BJ (cell line): Measurements from ENCODE around the gene STAP1. TPM values are rescaled to one million over a fixed set of nuclear protein-coding genes. Genes with fewer than 3 reads are reported as not detected.
"Not testable (repeated sequence)": the region's sequence is repeated elsewhere in the genome, so short reads cannot be mapped to it uniquely, and the experiment has no call there.

ENCODE experiments used
- CTCF ChIA-PET: fragments of 350-600 bp; formaldehyde crosslinking; extraction: SDS; loops from one replicate; lab custom pipeline; 2021; ENCODE audit warnings: antibody characterized with exemption, inconsistent platforms; lab: Yijun Ruan, JAX
- POLR2A ChIA-PET: fragments of 300-600 bp; sonication (Branson Sonifier 250); formaldehyde crosslinking; extraction: SDS; loops from one replicate; lab custom pipeline; 2021; ENCODE audit warnings: antibody characterized with exemption; lab: Charles Lee
- DNase-seq: peaks from one replicate; pipeline ENCODE4 v3.0.0-alpha.2; 2011; ENCODE audit warnings: low read depth
- H3K27me3 ChIP-seq: 2 replicates; pipeline ENCODE4 v1.6.0; 2011; ENCODE audit warnings: low read length; ENCODE audit not compliant: control insufficient read depth, insufficient read depth
- H3K36me3 ChIP-seq: 2 replicates; pipeline ENCODE4 v1.5.1; 2011; ENCODE audit warnings: low read length; ENCODE audit not compliant: control insufficient read depth, insufficient read depth
- H3K4me3 ChIP-seq: 2 replicates; pipeline ENCODE4 v1.5.1; 2011; ENCODE audit warnings: low read depth, mild to moderate bottlenecking, control low read depth, low read length
- CTCF ChIP-seq: IDR thresholded peaks from 2 replicates; pipeline ENCODE4 v1.5.1; 2011; ENCODE audit warnings: low read depth, mild to moderate bottlenecking, control low read depth, inconsistent platforms, low read length, moderate library complexity; ENCODE audit not compliant: insufficient read depth
- polyA plus RNA-seq: library from polyadenylated mRNA; depleted of rRNA; stranded (reverse); fragments of >200 nt; gene quantifications from 2 replicates; pipeline ENCODE4 v1.2.3, GENCODE V29; 2011

The STAP1 gene
- polyA plus RNA-seq, 1 experiment: not detected

- Histone ChIP-seq H3K36me3 (no peaks in the 10 kb centered on the region), H3K27me3 (no peaks in the 10 kb centered on the region; the same call in 1 of the 2 replicates), H3K4me3 (no peak overlapping the region)
- ChIA-PET POLR2A (no interaction called here), CTCF (no interaction called here)
- DNase-seq: no peak
- no peak for TF ChIP-seq CTCF
Observed at GRCh38 chr4:67549123-67549522, 9.4 kb upstream of the STAP1 start.

DNA sequence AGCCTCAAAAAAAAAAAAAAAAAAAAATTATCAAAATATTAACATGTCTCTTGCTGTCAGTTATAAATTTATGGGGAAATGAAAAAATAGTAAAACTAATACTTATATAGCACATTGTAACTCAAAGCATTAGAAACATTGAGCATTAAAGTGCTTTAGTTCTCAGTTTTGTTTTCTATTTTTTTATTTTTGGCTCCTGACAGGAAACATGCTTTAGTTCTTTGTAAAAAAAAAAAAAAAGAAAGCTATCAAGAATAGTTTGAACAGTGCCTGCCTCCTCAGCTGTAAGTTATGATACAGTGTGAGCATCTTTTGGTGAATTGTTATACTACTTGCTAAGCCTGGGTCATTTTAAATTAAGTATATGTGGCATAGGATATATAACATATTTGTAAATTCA, 8.1 kb upstream of the STAP1 start:
- TF ChIP-seq CTCF: no peak
- no peak overlapping the region for H3K4me3 ChIP-seq
- no peak for DNase-seq
- H3K36me3 ChIP-seq: no peaks in the 10 kb centered on the region
- H3K27me3 ChIP-seq: no peaks in the 10 kb centered on the region; the same call in 1 of the 2 replicates
- POLR2A ChIA-PET: no interaction called here
- CTCF ChIA-PET: no interaction called here

GRCh38 chr4:67550857-67551256, 7.7 kb upstream of the STAP1 start:
- Histone ChIP-seq H3K4me3 (no peak overlapping the region), H3K27me3 (no peaks in the 10 kb centered on the region; the same call in 1 of the 2 replicates), H3K36me3 (no peaks in the 10 kb centered on the region)
- ChIA-PET CTCF (no interaction called here), POLR2A (no interaction called here)
- no peak for DNase-seq
- TF ChIP-seq CTCF: no peak

DNA sequence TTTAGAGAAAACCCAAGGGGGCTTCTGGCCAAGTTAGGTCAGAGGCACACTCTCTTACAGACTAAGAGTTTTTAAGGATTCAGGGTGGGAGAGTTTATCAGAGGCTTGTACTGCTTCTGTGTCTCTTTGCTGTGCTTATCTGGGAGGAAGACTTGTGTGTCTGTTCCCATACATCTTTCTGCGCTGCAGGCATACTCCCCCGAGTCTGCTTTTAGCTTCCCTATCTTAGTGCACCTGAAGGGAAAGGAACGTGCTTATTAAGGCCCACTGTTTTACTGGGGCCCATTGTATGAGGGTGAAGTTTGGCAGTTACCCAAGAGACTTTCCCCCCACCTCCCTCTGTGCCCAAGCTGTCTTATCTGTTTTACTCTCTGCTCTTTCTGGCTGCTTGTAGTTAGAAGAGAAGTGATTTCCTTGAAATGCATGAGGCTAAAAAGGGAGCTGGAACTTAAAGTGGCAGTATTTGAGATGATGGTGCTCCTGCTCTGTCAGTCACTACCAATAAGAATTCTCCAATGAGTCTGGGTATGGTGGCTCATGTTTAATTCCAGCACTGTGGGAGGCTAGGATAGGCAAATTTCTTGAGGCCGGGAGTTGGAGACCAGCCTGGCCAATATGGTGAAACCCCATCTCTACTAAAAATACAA, 6.3 kb upstream of the STAP1 start:
- POLR2A ChIA-PET, CTCF ChIA-PET, H3K27me3 ChIP-seq, H3K4me3 ChIP-seq, DNase-seq, H3K36me3 ChIP-seq: not testable (repeated sequence)

DNA sequence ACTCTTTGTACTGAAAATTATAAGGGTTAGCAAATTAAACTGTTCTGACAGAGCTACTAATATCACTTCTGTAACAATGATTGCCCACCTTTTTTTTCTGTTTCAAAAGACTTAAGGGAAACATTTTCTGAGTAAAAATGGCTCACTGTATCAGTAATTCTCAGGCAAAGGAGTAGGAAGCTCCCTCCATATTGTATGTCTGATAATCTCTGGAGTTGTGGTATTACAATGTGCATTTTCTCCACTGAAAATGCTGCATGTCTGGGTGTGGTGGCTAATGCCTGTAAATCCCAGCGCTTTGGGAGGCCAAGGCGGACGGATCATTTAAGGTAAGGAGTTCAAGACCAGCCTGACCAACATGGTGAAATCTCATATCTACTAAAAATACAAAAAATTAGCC, 4.4 kb upstream of the STAP1 start:
- POLR2A ChIA-PET: no interaction called here
- TF ChIP-seq CTCF: no peak
- H3K27me3 ChIP-seq: no peaks in the 10 kb centered on the region; the same call in 1 of the 2 replicates
- CTCF ChIA-PET: no interaction called here
- H3K4me3 ChIP-seq: no peak overlapping the region
- H3K36me3 ChIP-seq: no peaks in the 10 kb centered on the region
- no peak for DNase-seq

DNA sequence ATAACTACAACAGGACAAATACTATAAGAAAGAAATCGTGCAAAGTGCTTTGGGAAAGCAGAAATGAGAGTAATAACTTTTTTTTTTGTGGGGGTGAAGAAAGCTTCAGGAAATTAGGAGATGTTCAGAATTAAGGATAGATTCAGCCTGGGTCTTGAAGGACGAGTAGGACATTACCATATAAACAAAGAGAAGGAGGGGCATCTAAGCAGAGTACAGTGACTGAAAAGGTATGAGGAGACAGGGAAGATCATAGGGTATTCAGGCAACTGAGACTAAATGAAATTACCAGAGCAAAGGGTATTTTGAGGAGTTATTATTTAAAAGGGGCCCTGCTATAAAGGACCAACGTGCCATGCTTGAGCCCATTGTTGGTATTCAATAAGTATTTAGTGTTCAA, 3.1 kb upstream of the STAP1 start:
- H3K27me3 ChIP-seq: no peaks in the 10 kb centered on the region; the same call in 1 of the 2 replicates
- H3K4me3 ChIP-seq: no peak overlapping the region
- ChIA-PET CTCF (no interaction called here), POLR2A (no interaction called here)
- no peaks in the 10 kb centered on the region for H3K36me3 ChIP-seq
- no peak for TF ChIP-seq CTCF
- no peak for DNase-seq
